ENCODE measurements around the gene NRP1.
A peak's percentile ranks its signal among the peaks of the same experiment; 100 is the strongest.

The NRP1 gene

GRCh38 chr10:33363106-33363505, 28.6 kb upstream of the NRP1 start:
- no peak for TF ChIP-seq CTCF (IDR thresholded peaks at IDR 0.05; ENCODE audit: insufficient read depth, low read depth, low read length, missing control alignments)
- no peak overlapping the region for H3K4me3 ChIP-seq (ENCODE audit: low read length)
- no peak for DNase-seq (ENCODE audit: low read depth)

- DNase-seq (ENCODE audit: low read depth) = no peak
- no peak overlapping the region for H3K4me3 ChIP-seq (ENCODE audit: low read length)
- TF ChIP-seq CTCF (IDR thresholded peaks at IDR 0.05; ENCODE audit: insufficient read depth, low read depth, low read length, missing control alignments) = no peak
These were observed 23.5 kb upstream of the NRP1 start for GRCh38 chr10:33358016-33358415.

GRCh38 chr10:33355274-33355673, 20.8 kb upstream of the NRP1 start:
- H3K4me3 ChIP-seq (ENCODE audit: low read length) = no peak overlapping the region
- TF ChIP-seq CTCF (IDR thresholded peaks at IDR 0.05; ENCODE audit: insufficient read depth, low read depth, low read length, missing control alignments) = no peak
- no peak for DNase-seq (ENCODE audit: low read depth)

GRCh38 chr10:33353853-33354252, 19.4 kb upstream of the NRP1 start:
- no peak for TF ChIP-seq CTCF (IDR thresholded peaks at IDR 0.05; ENCODE audit: insufficient read depth, low read depth, low read length, missing control alignments)
- peak; percentile 67 for DNase-seq (ENCODE audit: low read depth)
- H3K4me3 ChIP-seq (ENCODE audit: low read length) = no peak overlapping the region

- TF ChIP-seq CTCF (IDR thresholded peaks at IDR 0.05; ENCODE audit: insufficient read depth, low read depth, low read length, missing control alignments) = no peak
- no peak for DNase-seq (ENCODE audit: low read depth)
- no peak overlapping the region for H3K4me3 ChIP-seq (ENCODE audit: low read length)
These were observed 18.9 kb upstream of the NRP1 start for GRCh38 chr10:33353334-33353733.

- H3K4me3 ChIP-seq (ENCODE audit: low read length) = no peak overlapping the region
- TF ChIP-seq CTCF (IDR thresholded peaks at IDR 0.05; ENCODE audit: insufficient read depth, low read depth, low read length, missing control alignments) = no peak
- no peak for DNase-seq (ENCODE audit: low read depth)
These were observed 18.1 kb upstream of the NRP1 start for GRCh38 chr10:33352615-33353014.

GRCh38 chr10:33352175-33352574, 17.7 kb upstream of the NRP1 start:
- no peak overlapping the region for H3K4me3 ChIP-seq (ENCODE audit: low read length)
- TF ChIP-seq CTCF (IDR thresholded peaks at IDR 0.05; ENCODE audit: insufficient read depth, low read depth, low read length, missing control alignments) = no peak
- peak; percentile 74 for DNase-seq (ENCODE audit: low read depth)
